OCI-LY7 (cell line): ENCODE results near the gene PANK3.

Experiments
- CTCF ChIP-seq: fragments of 200-600 bp; sonication (generic); conservative IDR thresholded peaks from 2 replicates; pipeline ENCODE4 v1.5.1; 2014; ENCODE audit warnings: mild to moderate bottlenecking, antibody characterized with exemption, low read length, moderate library complexity, mixed read lengths
- EZH2phosphoT487 ChIP-seq: fragments of 200-600 bp; sonication (generic); IDR thresholded peaks from 2 replicates; pipeline ENCODE4 v1.6.1; 2018; ENCODE audit warnings: low read depth, borderline replicate concordance, mild to moderate bottlenecking, mixed run types, antibody characterized with exemption, low read length, moderate library complexity, mixed read lengths

GRCh38 chr5:168608386-168608785 is 29.2 kb upstream of the PANK3 start:
- TF ChIP-seq CTCF, result no peak
- no peak for TF ChIP-seq EZH2phosphoT487
